Superior temporal gyrus (tissue), 1 donor: ENCODE measurements around the gene MGLL.

Experiments
- DNase-seq: peaks from one replicate; pipeline ENCODE4 v3.0.0-alpha.2; 2016; ENCODE audit errors: extremely low spot score

The MGLL gene

GRCh38 chr3:127675651-127676391 lies 146.5 kb downstream of the MGLL start:
- no peak for DNase-seq

GRCh38 chr3:127674790-127675189 lies 147.5 kb downstream of the MGLL start:
- no peak for DNase-seq

- DNase-seq, result no peak
Observed at GRCh38 chr3:127674101-127674721, 148.1 kb downstream of the MGLL start.

- DNase-seq, result no peak
Observed at GRCh38 chr3:127673191-127674100, 148.9 kb downstream of the MGLL start.

GRCh38 chr3:127672429-127673190 lies 149.7 kb downstream of the MGLL start, which contains the start of gene ABTB1:
ABTB1 (plus strand) TSS chr3:127672952; CDS start chr3:127673026, 74 bp downstream.
- peak; percentile 66 for DNase-seq

- no peak for DNase-seq
Observed at GRCh38 chr3:127671523-127672428, 150.5 kb downstream of the MGLL start.

GRCh38 chr3:127670761-127671522 lies 151.4 kb downstream of the MGLL start:
- no peak for DNase-seq

GRCh38 chr3:127670229-127670559 lies 152.1 kb downstream of the MGLL start:
- no peak for DNase-seq

GRCh38 chr3:127669541-127670228 lies 152.6 kb downstream of the MGLL start:
- no peak for DNase-seq

- DNase-seq, result no peak
Observed at GRCh38 chr3:127668906-127669305, 153.4 kb downstream of the MGLL start.

GRCh38 chr3:127667119-127667681 lies 155.1 kb downstream of the MGLL start:
- no peak for DNase-seq

GRCh38 chr3:127666676-127667075 lies 155.6 kb downstream of the MGLL start:
- no peak for DNase-seq

GRCh38 chr3:127665586-127665985 lies 156.7 kb downstream of the MGLL start:
- DNase-seq, result no peak

- no peak for DNase-seq
Observed at GRCh38 chr3:127665165-127665564, 157.2 kb downstream of the MGLL start.

- no peak for DNase-seq
Observed at GRCh38 chr3:127663151-127663550, 159.2 kb downstream of the MGLL start.

- DNase-seq, result no peak
Observed at GRCh38 chr3:127662001-127662469, 160.3 kb downstream of the MGLL start.

GRCh38 chr3:127661600-127661999 lies 160.7 kb downstream of the MGLL start:
- DNase-seq, result no peak

- no peak for DNase-seq
Observed at GRCh38 chr3:127660621-127661251, 161.6 kb downstream of the MGLL start.
